Effector memory CD8-positive, alpha-beta T cell (primary cell): ENCODE data around the gene MUC3A.
"Not testable (repeated sequence)": the region's sequence is repeated elsewhere in the genome, so short reads cannot be mapped to it uniquely, and the experiment has no call there.

Experiments used
- ATAC-seq: fragments of 150-1000 bp; cut with Tn5 transposase; replicated peaks from 2 replicates; pipeline ENCODE4 v1.10.0; 2021; ENCODE audit warnings: mild to moderate bottlenecking, moderate library complexity
- DNase-seq, 3 experiments: peaks; one replicate each; pipeline ENCODE4 v3.0.0; 2021
- H3K27ac Mint-ChIP-seq, 2 donors: one replicate each; pipeline ENCODE4 v1.8.0; 2022; ENCODE audit warnings: mild to moderate bottlenecking in 2 of 2, mixed read lengths in 2 of 2, moderate library complexity in 2 of 2
- H3K27me3 Mint-ChIP-seq, 2 donors: one replicate each; pipeline ENCODE4 v1.8.0; 2022; ENCODE audit warnings: mixed read lengths in 2 of 2
- H3K36me3 Mint-ChIP-seq: one replicate; pipeline ENCODE4 v1.8.0; 2022; ENCODE audit warnings: mild to moderate bottlenecking, moderate library complexity, mixed read lengths; ENCODE audit not compliant: insufficient read depth
- H3K4me1 Mint-ChIP-seq, 2 donors: one replicate each; pipeline ENCODE4 v1.8.0; 2022; ENCODE audit warnings: low read depth in 2 of 2, mixed read lengths in 2 of 2
- H3K4me3 Mint-ChIP-seq, 2 donors: one replicate each; pipeline ENCODE4 v1.8.0; 2022; ENCODE audit warnings: mild to moderate bottlenecking in 2 of 2, mixed read lengths in 2 of 2, moderate library complexity in 2 of 2
- H3K9me3 Mint-ChIP-seq, 2 donors: one replicate each; pipeline ENCODE4 v1.8.0; 2022; ENCODE audit warnings: mixed read lengths in 2 of 2

The MUC3A gene

GRCh38 chr7:100998530-100998929 lies 49.2 kb downstream of the MUC3A start:
- not testable (repeated sequence) for H3K27me3 Mint-ChIP-seq, H3K4me3 Mint-ChIP-seq, H3K4me1 Mint-ChIP-seq, ATAC-seq, H3K36me3 Mint-ChIP-seq, DNase-seq, H3K27ac Mint-ChIP-seq, H3K9me3 Mint-ChIP-seq

- H3K4me1 Mint-ChIP-seq, H3K27me3 Mint-ChIP-seq, H3K36me3 Mint-ChIP-seq, H3K27ac Mint-ChIP-seq, H3K9me3 Mint-ChIP-seq, DNase-seq, ATAC-seq, H3K4me3 Mint-ChIP-seq: not testable (repeated sequence)
These were observed 50.0 kb downstream of the MUC3A start for GRCh38 chr7:100999334-100999733.

- H3K4me1 Mint-ChIP-seq, H3K27ac Mint-ChIP-seq, ATAC-seq, H3K9me3 Mint-ChIP-seq, H3K36me3 Mint-ChIP-seq, H3K27me3 Mint-ChIP-seq, DNase-seq, H3K4me3 Mint-ChIP-seq: not testable (repeated sequence)
These were observed 50.7 kb downstream of the MUC3A start for GRCh38 chr7:101000025-101000424.

GRCh38 chr7:101002333-101002732 lies 53.0 kb downstream of the MUC3A start:
- not testable (repeated sequence) for H3K4me3 Mint-ChIP-seq, H3K9me3 Mint-ChIP-seq, H3K36me3 Mint-ChIP-seq, H3K4me1 Mint-ChIP-seq, H3K27me3 Mint-ChIP-seq, DNase-seq, ATAC-seq, H3K27ac Mint-ChIP-seq

- not testable (repeated sequence) for H3K4me3 Mint-ChIP-seq
These were observed 58.0 kb downstream of the MUC3A start for GRCh38 chr7:101007361-101007760.

GRCh38 chr7:101009629-101010028 lies 60.3 kb downstream of the MUC3A start:
- DNase-seq (no peak), ATAC-seq (no peak)
- peaks cover 0 to 9% of the 10 kb centered on the region in 2 donors for H3K4me1 Mint-ChIP-seq

More at GRCh38 chr7:101007361-101007760, 58.0 kb downstream of the MUC3A start:
- not testable (repeated sequence) for H3K27ac Mint-ChIP-seq, H3K9me3 Mint-ChIP-seq, H3K4me1 Mint-ChIP-seq, H3K27me3 Mint-ChIP-seq, DNase-seq, H3K36me3 Mint-ChIP-seq, ATAC-seq

GRCh38 chr7:101012931-101013330 lies 63.6 kb downstream of the MUC3A start:
- H3K27me3 Mint-ChIP-seq = no peaks in the 10 kb centered on the region
- H3K4me1 Mint-ChIP-seq = peaks cover 11 to 27% of the 10 kb centered on the region in 2 donors
- ATAC-seq (no peak), DNase-seq (no peak)
- no peak overlapping the region for H3K4me3 Mint-ChIP-seq
- peaks cover 6% of the 10 kb centered on the region for H3K36me3 Mint-ChIP-seq
- H3K27ac Mint-ChIP-seq = no peak overlapping the region
- H3K9me3 Mint-ChIP-seq = no peaks in the 10 kb centered on the region

More at GRCh38 chr7:101009629-101010028, 60.3 kb downstream of the MUC3A start:
- Mint-ChIP-seq H3K36me3 (peaks cover 6% of the 10 kb centered on the region), H3K27me3 (no peaks in the 10 kb centered on the region), H3K27ac (no peak overlapping the region), H3K9me3 (no peaks in the 10 kb centered on the region), H3K4me3 (no peak overlapping the region)

GRCh38 chr7:101015626-101016025 lies 66.3 kb downstream of the MUC3A start:
- Mint-ChIP-seq H3K9me3 (no peaks in the 10 kb centered on the region), H3K36me3 (peaks cover 6% of the 10 kb centered on the region), H3K4me1 (peaks cover 18 to 33% of the 10 kb centered on the region in 2 donors), H3K27me3 (no peaks in the 10 kb centered on the region), H3K27ac (peak overlapping the region; percentile 94 to 97), H3K4me3 (peak overlapping the region; percentile 90 to 91)
- no peak for DNase-seq
- ATAC-seq = no peak

- H3K4me3 Mint-ChIP-seq = peak overlapping the region; percentile 90 to 91
- peaks cover 18 to 33% of the 10 kb centered on the region in 2 donors for H3K4me1 Mint-ChIP-seq
- peak; percentile 46 to 60 (median 55) for DNase-seq
- H3K36me3 Mint-ChIP-seq = no peaks in the 10 kb centered on the region
- peak; percentile 95 for ATAC-seq
- peak overlapping the region; percentile 94 to 97 for H3K27ac Mint-ChIP-seq
- no peaks in the 10 kb centered on the region for H3K9me3 Mint-ChIP-seq
- H3K27me3 Mint-ChIP-seq = peaks cover 11 to 13% of the 10 kb centered on the region in 2 donors
These were observed 67.9 kb downstream of the MUC3A start for GRCh38 chr7:101017064-101017777.
